Gastrocnemius medialis (tissue), 4 donors: ENCODE data around the gene BEAN1. TPM values are rescaled to one million over a fixed set of nuclear protein-coding genes. Genes with fewer than 3 reads are reported as not detected.

Source experiments
- ATAC-seq, 2 donors: fragments of 150-250 bp; one replicate each; pipeline ENCODE4 v1.9.1; 2016
- DNase-seq, 2 donors: peaks; one replicate each; pipeline ENCODE4 v3.0.0-alpha.2; 2019
- H3K27ac ChIP-seq, 4 donors: fragments of 200-600 bp; sonication (generic); 1 replicate in 1 of 4; 2 replicates in 3 of 4; pipeline ENCODE4 v1.5.1; 2016 to 2018; ENCODE audit warnings: mild to moderate bottlenecking in 2 of 4, moderate library complexity in 1 of 4
- H3K27me3 ChIP-seq, 3 donors: fragments of 200-600 bp; sonication (generic) in 2 of 3; 1 replicate in 1 of 3; 2 replicates in 2 of 3; pipeline versions ENCODE4 v1.5.1 to v1.6.0; 2016 to 2019; ENCODE audit warnings: mild to moderate bottlenecking in 1 of 3, moderate library complexity in 1 of 3
- H3K36me3 ChIP-seq, 2 donors: fragments of 200-600 bp; sonication (generic) in 1 of 2; one replicate each; pipeline ENCODE4 v1.5.1; 2017 to 2018
- H3K4me1 ChIP-seq, 2 donors: fragments of 200-600 bp; sonication (generic) in 1 of 2; one replicate each; pipeline ENCODE4 v1.5.1; 2016 to 2017; ENCODE audit warnings: mild to moderate bottlenecking in 2 of 2
- H3K4me3 ChIP-seq, 4 donors: fragments of 200-600 bp; sonication (generic) in 3 of 4; 1 replicate in 1 of 4; 2 replicates in 3 of 4; pipeline ENCODE4 v1.5.1; 2016 to 2019; ENCODE audit warnings: mild to moderate bottlenecking in 2 of 4
- H3K9me3 ChIP-seq, 3 donors: fragments of 200-600 bp; sonication (generic) in 2 of 3; 1 replicate in 1 of 3; 2 replicates in 2 of 3; pipeline ENCODE4 v1.5.1; 2016 to 2019
- POLR2A ChIP-seq, 2 donors: fragments of 450-650 bp; IDR thresholded peaks; one replicate each; pipeline ENCODE4 v1.6.1; 2017; ENCODE audit warnings: antibody characterized with exemption in 2 of 2, mild to moderate bottlenecking in 2 of 2, moderate library complexity in 2 of 2
- in situ Hi-C, 4 donors: fragments of 200-750 bp; cut with MboI; loops; one replicate each; pipeline versions ENCODE4 v1.15.0 to v1.8.0; 2017; ENCODE audit warnings: low sequenced_read_pairs in 4 of 4
- intact Hi-C: fragments of 100-400 bp; cut with DNase I; formaldehyde crosslinking; loops from one replicate; pipeline ENCODE4 v1.15.1; 2023; ENCODE audit warnings: low total_unique reads
- total RNA-seq, 4 donors: library from RNA; depleted of rRNA; stranded (reverse); fragments of >200 nt; gene quantifications; one replicate each; pipeline versions ENCODE4 v1.1.0 to v1.2.3, GENCODE V29; 2016
- TF ChIP-seq, protein P1 (sequence below), 5 experiments: fragments of 450-650 bp in 3 of 5; fragments of 200-600 bp in 2 of 5; sonication (generic) in 2 of 5; IDR thresholded peaks in 4 of 5; conservative IDR thresholded peaks in 1 of 5; 1 replicate in 4 of 5; 2 replicates in 1 of 5; pipeline ENCODE4 v1.5.1; 2016 to 2019; ENCODE audit warnings: antibody characterized with exemption in 5 of 5, mild to moderate bottlenecking in 3 of 5, moderate library complexity in 3 of 5

Gene BEAN1
- total RNA-seq, 4 donors from 2014 or later, result not detected

DNA sequence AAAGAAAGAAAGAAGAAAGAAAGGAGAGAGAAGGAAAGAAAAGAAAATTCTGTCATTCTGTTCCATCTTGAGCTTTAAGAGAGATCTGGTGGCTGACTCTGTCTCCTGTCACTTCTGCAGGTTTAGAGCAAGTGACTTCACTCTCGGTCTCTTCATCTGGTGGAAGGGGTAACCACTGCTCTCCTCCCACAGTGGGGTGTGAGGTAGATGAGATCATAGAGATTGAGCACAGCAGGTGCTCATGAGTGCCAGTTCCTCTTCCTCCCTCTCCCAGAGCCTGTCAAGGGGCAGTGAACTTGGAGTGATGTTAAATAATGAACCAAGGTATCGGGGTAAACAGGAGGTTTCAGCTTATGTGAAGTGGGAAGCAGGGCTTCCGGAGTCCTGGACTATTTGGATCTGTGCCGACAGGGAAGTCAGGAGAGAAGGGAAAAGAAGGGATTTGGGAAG is 47.7 kb downstream of the BEAN1 start:
- DNase-seq (no peak), ATAC-seq (no peak)
- no peaks in the 10 kb centered on the region for H3K9me3 ChIP-seq
- H3K36me3 ChIP-seq, result no peaks in the 10 kb centered on the region
- H3K27me3 ChIP-seq, result peaks cover 5 to 10% (median 6%) of the 10 kb centered on the region in 3 donors
- H3K4me1 ChIP-seq, result peaks cover 3 to 7% of the 10 kb centered on the region in 2 donors
- H3K4me3 ChIP-seq, result no peak overlapping the region
- intact Hi-C loops, result loop anchor here (5.0 kb wide), 1 partner anchor 128 kb away; the partner anchor contains the start of gene CMTM3
- no peak overlapping the region for H3K27ac ChIP-seq
- TF ChIP-seq POLR2A (IDR thresholded peaks at IDR 0.05), result no peak
- TF ChIP-seq, protein P1, sequence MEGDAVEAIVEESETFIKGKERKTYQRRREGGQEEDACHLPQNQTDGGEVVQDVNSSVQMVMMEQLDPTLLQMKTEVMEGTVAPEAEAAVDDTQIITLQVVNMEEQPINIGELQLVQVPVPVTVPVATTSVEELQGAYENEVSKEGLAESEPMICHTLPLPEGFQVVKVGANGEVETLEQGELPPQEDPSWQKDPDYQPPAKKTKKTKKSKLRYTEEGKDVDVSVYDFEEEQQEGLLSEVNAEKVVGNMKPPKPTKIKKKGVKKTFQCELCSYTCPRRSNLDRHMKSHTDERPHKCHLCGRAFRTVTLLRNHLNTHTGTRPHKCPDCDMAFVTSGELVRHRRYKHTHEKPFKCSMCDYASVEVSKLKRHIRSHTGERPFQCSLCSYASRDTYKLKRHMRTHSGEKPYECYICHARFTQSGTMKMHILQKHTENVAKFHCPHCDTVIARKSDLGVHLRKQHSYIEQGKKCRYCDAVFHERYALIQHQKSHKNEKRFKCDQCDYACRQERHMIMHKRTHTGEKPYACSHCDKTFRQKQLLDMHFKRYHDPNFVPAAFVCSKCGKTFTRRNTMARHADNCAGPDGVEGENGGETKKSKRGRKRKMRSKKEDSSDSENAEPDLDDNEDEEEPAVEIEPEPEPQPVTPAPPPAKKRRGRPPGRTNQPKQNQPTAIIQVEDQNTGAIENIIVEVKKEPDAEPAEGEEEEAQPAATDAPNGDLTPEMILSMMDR (IDR thresholded peaks at IDR 0.05 in 4 of 5, conservative IDR thresholded peaks at IDR 0.05 in 1 of 5), result no peak
- in situ Hi-C loops, result loop anchor here in 3 of 4 donors (5.0 to 10.0 kb wide), 5 partner anchors 60 to 83 kb away; partner anchors contain the start of genes CKLF (in 1 of the 3) and TK2 (in 1 of the 3)

DNA sequence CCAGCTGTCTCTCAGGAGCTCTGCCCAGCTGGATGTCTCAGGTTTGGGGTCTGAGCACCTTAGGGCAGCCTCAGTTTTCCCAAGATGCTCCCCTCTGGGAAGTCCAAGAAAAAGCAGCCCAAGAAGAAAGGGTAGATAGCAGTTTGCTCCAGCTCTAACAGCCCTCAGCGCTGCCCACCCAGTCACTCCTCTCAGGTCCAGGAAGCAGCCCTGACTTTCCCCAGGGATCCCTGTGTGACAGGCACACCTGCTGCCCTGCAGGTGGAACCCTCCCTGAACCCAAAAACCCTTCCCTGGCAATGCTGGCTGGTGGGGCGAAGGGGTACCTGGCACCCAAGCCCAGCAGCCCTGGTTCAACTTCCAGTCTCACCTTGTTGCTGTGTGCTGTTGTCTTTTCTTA is 48.1 kb downstream of the BEAN1 start:
- intact Hi-C loops, result loop anchor here (5.0 kb wide), 1 partner anchor 127 kb away; the partner anchor contains the start of gene CMTM3
- DNase-seq (no peak), ATAC-seq (no peak)
- Histone ChIP-seq H3K4me3 (no peak overlapping the region), H3K4me1 (peaks cover 3 to 7% of the 10 kb centered on the region in 2 donors), H3K27me3 (peaks cover 5 to 10% (median 6%) of the 10 kb centered on the region in 3 donors), H3K27ac (no peak overlapping the region), H3K36me3 (no peaks in the 10 kb centered on the region), H3K9me3 (no peaks in the 10 kb centered on the region)
- TF ChIP-seq POLR2A (IDR thresholded peaks at IDR 0.05), result no peak
- TF ChIP-seq, protein P1 (IDR thresholded peaks at IDR 0.05 in 4 of 5, conservative IDR thresholded peaks at IDR 0.05 in 1 of 5), result no peak
- in situ Hi-C loops, result loop anchor here in 3 of 4 donors (5.0 to 10.0 kb wide), 5 partner anchors 60 to 82 kb away; partner anchors contain the start of genes CKLF (in 1 of the 3) and TK2 (in 1 of the 3)

DNA sequence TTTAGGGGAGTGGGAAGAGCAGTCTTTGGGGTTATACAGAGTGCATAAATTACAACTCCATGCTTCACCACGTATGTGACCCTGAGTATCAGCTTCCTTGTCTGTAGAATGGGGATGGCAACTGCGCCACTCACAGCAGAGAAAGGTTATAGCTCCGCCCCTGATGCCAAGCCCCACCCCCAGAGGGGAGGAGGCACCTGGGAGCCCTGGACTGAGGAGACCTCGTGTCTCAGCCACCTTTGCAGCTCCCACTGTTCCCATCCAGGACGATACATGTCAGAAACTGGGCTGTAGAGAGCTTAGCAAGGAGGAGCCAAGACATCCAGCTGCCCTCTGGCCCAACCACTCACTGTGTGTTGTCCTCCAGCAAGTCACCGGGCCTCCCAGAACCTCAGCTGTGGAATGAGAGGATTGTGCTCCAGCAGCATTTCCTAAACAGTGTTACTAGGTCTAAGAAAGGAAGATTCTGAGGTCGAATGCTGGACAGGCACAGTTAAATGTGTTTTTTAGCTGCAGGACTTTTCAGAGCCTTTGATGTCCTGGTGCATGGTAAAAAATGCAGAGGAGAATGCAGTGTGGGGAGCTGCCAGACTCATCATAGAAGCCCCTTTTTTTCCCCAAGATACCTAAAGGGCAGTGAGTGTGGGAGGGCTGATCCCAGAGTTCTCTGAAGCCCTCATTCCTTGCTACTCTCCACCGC is 49.4 kb downstream of the BEAN1 start:
- intact Hi-C loops, result loop anchor here (5.0 kb wide), 1 partner anchor 126 kb away; the partner anchor contains the start of gene CMTM3

DNA sequence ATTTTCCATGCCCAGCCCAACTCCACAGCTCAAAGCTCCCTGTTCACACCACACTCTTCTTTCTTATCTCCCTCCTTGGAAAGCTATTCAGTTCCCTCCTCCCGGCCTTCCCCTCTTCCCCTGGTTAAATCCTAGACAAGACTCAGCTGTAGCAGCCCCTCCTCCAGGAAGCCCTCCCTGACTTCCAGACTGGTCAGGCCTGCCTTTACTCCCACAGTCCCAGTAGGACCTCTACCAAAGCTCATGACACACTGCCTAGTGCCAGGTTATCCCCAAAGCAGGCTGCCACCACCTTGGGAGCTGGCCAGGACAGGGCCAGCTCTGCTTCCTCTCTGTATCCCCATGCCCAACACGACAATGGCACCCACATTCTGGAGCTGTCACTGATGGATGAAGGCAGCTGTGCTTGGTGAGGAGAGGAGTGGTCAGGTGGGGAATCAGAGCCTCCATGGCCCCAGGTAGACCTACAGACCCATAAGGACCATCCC is 50.0 kb downstream of the BEAN1 start:
- DNase-seq (no peak), ATAC-seq (no peak)
- Histone ChIP-seq H3K4me1 (peaks cover 3 to 7% of the 10 kb centered on the region in 2 donors), H3K36me3 (no peaks in the 10 kb centered on the region), H3K27ac (no peak overlapping the region), H3K4me3 (no peak overlapping the region), H3K27me3 (peaks cover 5 to 10% (median 6%) of the 10 kb centered on the region in 3 donors), H3K9me3 (no peaks in the 10 kb centered on the region)
- TF ChIP-seq POLR2A (IDR thresholded peaks at IDR 0.05), result no peak
- TF ChIP-seq, protein P1 (IDR thresholded peaks at IDR 0.05 in 4 of 5, conservative IDR thresholded peaks at IDR 0.05 in 1 of 5), result no peak
- intact Hi-C loops, result loop anchor here (5.0 kb wide), 1 partner anchor 125 kb away; the partner anchor contains the start of gene CMTM3
- in situ Hi-C loops, result loop anchor here in 3 of 4 donors (5.0 to 10.0 kb wide), 5 partner anchors 62 to 80 kb away; partner anchors contain the start of genes CKLF (in 1 of the 3) and TK2 (in 1 of the 3)

More for the DNA sequence above, 49.4 kb downstream of the BEAN1 start:
- H3K9me3 ChIP-seq, result no peaks in the 10 kb centered on the region
- no peaks in the 10 kb centered on the region for H3K36me3 ChIP-seq
- TF ChIP-seq, protein P1 (IDR thresholded peaks at IDR 0.05 in 4 of 5, conservative IDR thresholded peaks at IDR 0.05 in 1 of 5), result no peak
- DNase-seq, result no peak
- H3K27ac ChIP-seq, result no peak overlapping the region
- no peak for ATAC-seq
- H3K27me3 ChIP-seq, result peaks cover 5 to 10% (median 6%) of the 10 kb centered on the region in 3 donors
- peaks cover 3 to 7% of the 10 kb centered on the region in 2 donors for H3K4me1 ChIP-seq
- in situ Hi-C loops, result loop anchor here in 3 of 4 donors (5.0 to 10.0 kb wide), 5 partner anchors 62 to 81 kb away; partner anchors contain the start of genes CKLF (in 1 of the 3) and TK2 (in 1 of the 3)
- H3K4me3 ChIP-seq, result no peak overlapping the region
